Astrocyte of the cerebellum (primary cell): ENCODE data around the gene DCBLD1.
"Not testable (repeated sequence)": the region's sequence is repeated elsewhere in the genome, so short reads cannot be mapped to it uniquely, and the experiment has no call there.

Experiments used
- DNase-seq: peaks from one replicate; pipeline ENCODE4 v3.0.0-alpha.2; 2011; ENCODE audit warnings: low read depth
- H3K4me3 ChIP-seq: 2 replicates; pipeline ENCODE4 v1.5.1; 2011; ENCODE audit warnings: mild to moderate bottlenecking, low read depth, low read length, moderate library complexity
- in situ Hi-C: cut with HindIII; loops from 2 replicates; pipeline ENCODE4 v1.10.0; 2017; ENCODE audit warnings: low sequenced_read_pairs
- TF ChIP-seq, protein P1 (sequence below): IDR thresholded peaks from 2 replicates; pipeline ENCODE4 v1.5.1; 2012; ENCODE audit warnings: low read length, low read depth, moderate library complexity, mild to moderate bottlenecking; ENCODE audit errors: missing control alignments

DCBLD1 gene

GRCh38 chr6:117463762-117464665, 18.5 kb upstream of the DCBLD1 start:
- no peak for DNase-seq
- H3K4me3 ChIP-seq, result no peak overlapping the region
- TF ChIP-seq, protein P1, sequence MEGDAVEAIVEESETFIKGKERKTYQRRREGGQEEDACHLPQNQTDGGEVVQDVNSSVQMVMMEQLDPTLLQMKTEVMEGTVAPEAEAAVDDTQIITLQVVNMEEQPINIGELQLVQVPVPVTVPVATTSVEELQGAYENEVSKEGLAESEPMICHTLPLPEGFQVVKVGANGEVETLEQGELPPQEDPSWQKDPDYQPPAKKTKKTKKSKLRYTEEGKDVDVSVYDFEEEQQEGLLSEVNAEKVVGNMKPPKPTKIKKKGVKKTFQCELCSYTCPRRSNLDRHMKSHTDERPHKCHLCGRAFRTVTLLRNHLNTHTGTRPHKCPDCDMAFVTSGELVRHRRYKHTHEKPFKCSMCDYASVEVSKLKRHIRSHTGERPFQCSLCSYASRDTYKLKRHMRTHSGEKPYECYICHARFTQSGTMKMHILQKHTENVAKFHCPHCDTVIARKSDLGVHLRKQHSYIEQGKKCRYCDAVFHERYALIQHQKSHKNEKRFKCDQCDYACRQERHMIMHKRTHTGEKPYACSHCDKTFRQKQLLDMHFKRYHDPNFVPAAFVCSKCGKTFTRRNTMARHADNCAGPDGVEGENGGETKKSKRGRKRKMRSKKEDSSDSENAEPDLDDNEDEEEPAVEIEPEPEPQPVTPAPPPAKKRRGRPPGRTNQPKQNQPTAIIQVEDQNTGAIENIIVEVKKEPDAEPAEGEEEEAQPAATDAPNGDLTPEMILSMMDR, result no peak
- in situ Hi-C loops, result loop anchor here (10.0 kb wide), 1 partner anchor 81 kb away; no protein-coding TSS in a partner anchor

GRCh38 chr6:117464700-117465099, 17.8 kb upstream of the DCBLD1 start:
- no peak for DNase-seq
- TF ChIP-seq, protein P1, result no peak
- H3K4me3 ChIP-seq, result no peak overlapping the region
- in situ Hi-C loops, result loop anchor here (10.0 kb wide), 1 partner anchor 80 kb away; no protein-coding TSS in a partner anchor

GRCh38 chr6:117465691-117466090, 16.8 kb upstream of the DCBLD1 start:
- in situ Hi-C loops, result loop anchor here (10.0 kb wide), 1 partner anchor 79 kb away; no protein-coding TSS in a partner anchor
- TF ChIP-seq, protein P1, result no peak
- H3K4me3 ChIP-seq, result no peak overlapping the region
- DNase-seq, result no peak

DNA sequence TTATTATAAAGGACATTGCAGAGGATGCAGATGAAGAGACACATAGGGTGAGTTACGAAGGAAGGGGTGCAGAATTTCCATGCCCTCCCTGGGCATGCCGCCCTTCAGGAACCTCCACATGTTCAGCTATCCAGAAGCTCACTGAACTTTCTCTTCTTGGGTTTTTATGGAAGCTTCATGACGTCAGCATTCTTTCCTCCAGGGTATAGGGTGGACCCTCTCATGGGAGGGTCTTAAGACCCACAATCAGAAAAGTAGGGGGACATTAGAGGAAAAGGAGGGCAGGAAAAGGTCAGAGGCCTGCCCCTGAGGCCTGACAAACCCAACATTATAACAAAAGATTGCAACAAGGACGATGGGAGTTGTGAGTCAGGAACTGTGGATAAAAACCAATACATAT, 14.6 kb upstream of the DCBLD1 start:
- no peak for DNase-seq
- H3K4me3 ChIP-seq, result no peak overlapping the region
- in situ Hi-C loops, result loop anchor here (10.0 kb wide), 1 partner anchor 77 kb away; no protein-coding TSS in a partner anchor
- TF ChIP-seq, protein P1, result no peak

- in situ Hi-C loops, result loop anchor here (10.0 kb wide), 1 partner anchor 76 kb away; no protein-coding TSS in a partner anchor
- not testable (repeated sequence) for DNase-seq, H3K4me3 ChIP-seq
Measured at GRCh38 chr6:117468527-117468926, 13.9 kb upstream of the DCBLD1 start.

DNA sequence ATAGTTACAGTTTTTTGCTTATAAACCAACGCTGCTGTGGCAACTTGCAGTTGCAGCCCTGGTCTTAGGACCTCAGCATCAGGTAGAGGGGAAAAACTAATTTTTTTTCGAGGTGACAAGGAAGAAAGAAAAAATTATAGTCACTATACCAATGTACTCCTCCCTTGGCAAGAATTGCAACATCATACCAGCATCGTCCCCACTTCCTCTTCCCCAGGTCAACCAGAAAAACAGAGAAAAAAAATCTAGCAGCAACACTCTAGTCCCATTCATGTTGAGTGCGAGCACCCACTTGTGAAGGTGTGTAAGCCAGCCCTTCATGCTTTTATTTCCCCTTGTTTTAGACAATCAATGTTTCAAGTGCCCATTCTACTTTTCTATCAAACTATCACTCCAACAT, 13.1 kb upstream of the DCBLD1 start:
- no peak overlapping the region for H3K4me3 ChIP-seq
- TF ChIP-seq, protein P1, result no peak
- in situ Hi-C loops, result loop anchor here (10.0 kb wide), 1 partner anchor 75 kb away; no protein-coding TSS in a partner anchor
- DNase-seq, result no peak

DNA sequence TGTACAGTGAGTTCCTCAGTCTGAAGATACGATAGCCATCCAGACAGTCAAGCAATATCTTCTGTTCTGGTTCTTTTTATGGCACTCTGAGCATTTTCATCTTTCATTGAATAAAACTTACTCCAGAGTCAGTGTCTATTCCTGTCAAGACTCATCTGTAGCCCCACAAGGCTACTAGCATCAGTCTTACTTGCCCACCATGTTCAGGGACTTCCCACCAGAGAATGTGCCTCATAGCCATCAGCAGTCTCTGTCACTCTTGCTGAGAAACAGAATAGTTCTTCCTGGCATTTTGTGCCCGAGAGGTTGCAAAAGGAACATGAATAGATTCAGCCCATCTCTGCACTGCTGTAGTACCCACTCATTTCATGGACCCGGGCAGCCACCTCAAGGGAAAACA, 12.7 kb upstream of the DCBLD1 start:
- H3K4me3 ChIP-seq, result no peak overlapping the region
- in situ Hi-C loops, result loop anchor here (10.0 kb wide), 1 partner anchor 75 kb away; no protein-coding TSS in a partner anchor
- TF ChIP-seq, protein P1, result no peak
- DNase-seq, result no peak
